ENCODE results near the gene ABHD8.

ABHD8 gene

GRCh38 chr19:17331045-17331558, 27.9 kb upstream of the ABHD8 start:
- H3K4me1 ChIP-seq (ENCODE audit: control insufficient read depth, insufficient read depth, low read length): peaks cover 36% of the 10 kb centered on the region
- H3K9me3 ChIP-seq (ENCODE audit: control insufficient read depth, low read length): no peaks in the 10 kb centered on the region
- peaks cover 24% of the 10 kb centered on the region for H3K27me3 ChIP-seq (ENCODE audit: control insufficient read depth, insufficient read depth, low read length)
- no peak overlapping the region for H3K4me3 ChIP-seq (ENCODE audit: low read length)
- H3K9ac ChIP-seq (ENCODE audit: low read length): no peak overlapping the region
- no peaks in the 10 kb centered on the region for H3K36me3 ChIP-seq (ENCODE audit: control insufficient read depth, insufficient read depth, low read length)

- H3K27me3 ChIP-seq (ENCODE audit: control insufficient read depth, insufficient read depth, low read length): peaks cover 24% of the 10 kb centered on the region
- H3K36me3 ChIP-seq (ENCODE audit: control insufficient read depth, insufficient read depth, low read length): no peaks in the 10 kb centered on the region
- H3K9ac ChIP-seq (ENCODE audit: low read length): no peak overlapping the region
- H3K4me3 ChIP-seq (ENCODE audit: low read length): no peak overlapping the region
- H3K9me3 ChIP-seq (ENCODE audit: control insufficient read depth, low read length): no peaks in the 10 kb centered on the region
- H3K4me1 ChIP-seq (ENCODE audit: control insufficient read depth, insufficient read depth, low read length): peaks cover 31% of the 10 kb centered on the region
Measured at GRCh38 chr19:17330262-17331044, 27.2 kb upstream of the ABHD8 start.

- Histone ChIP-seq H3K4me3 (ENCODE audit: low read length) (no peak overlapping the region), H3K36me3 (ENCODE audit: control insufficient read depth, insufficient read depth, low read length) (no peaks in the 10 kb centered on the region), H3K4me1 (ENCODE audit: control insufficient read depth, insufficient read depth, low read length) (peaks cover 23% of the 10 kb centered on the region), H3K9me3 (ENCODE audit: control insufficient read depth, low read length) (no peaks in the 10 kb centered on the region), H3K27me3 (ENCODE audit: control insufficient read depth, insufficient read depth, low read length) (peaks cover 24% of the 10 kb centered on the region), H3K9ac (ENCODE audit: low read length) (no peak overlapping the region)
Measured at GRCh38 chr19:17329366-17330261, 26.4 kb upstream of the ABHD8 start.

GRCh38 chr19:17328517-17329365, 25.5 kb upstream of the ABHD8 start:
- Histone ChIP-seq H3K9ac (ENCODE audit: low read length) (peak overlapping the region; percentile 59), H3K36me3 (ENCODE audit: control insufficient read depth, insufficient read depth, low read length) (no peaks in the 10 kb centered on the region), H3K9me3 (ENCODE audit: control insufficient read depth, low read length) (no peaks in the 10 kb centered on the region), H3K27me3 (ENCODE audit: control insufficient read depth, insufficient read depth, low read length) (peaks cover 24% of the 10 kb centered on the region), H3K4me1 (ENCODE audit: control insufficient read depth, insufficient read depth, low read length) (peaks cover 20% of the 10 kb centered on the region), H3K4me3 (ENCODE audit: low read length) (no peak overlapping the region)

GRCh38 chr19:17327654-17328516, 24.7 kb upstream of the ABHD8 start:
- H3K36me3 ChIP-seq (ENCODE audit: control insufficient read depth, insufficient read depth, low read length): no peaks in the 10 kb centered on the region
- H3K9me3 ChIP-seq (ENCODE audit: control insufficient read depth, low read length): no peaks in the 10 kb centered on the region
- H3K27me3 ChIP-seq (ENCODE audit: control insufficient read depth, insufficient read depth, low read length): peaks cover 24% of the 10 kb centered on the region
- peaks cover 18% of the 10 kb centered on the region for H3K4me1 ChIP-seq (ENCODE audit: control insufficient read depth, insufficient read depth, low read length)
- no peak overlapping the region for H3K4me3 ChIP-seq (ENCODE audit: low read length)
- H3K9ac ChIP-seq (ENCODE audit: low read length): peak overlapping the region; percentile 59

- Histone ChIP-seq H3K4me3 (ENCODE audit: low read length) (no peak overlapping the region), H3K27me3 (ENCODE audit: control insufficient read depth, insufficient read depth, low read length) (peaks cover 24% of the 10 kb centered on the region), H3K36me3 (ENCODE audit: control insufficient read depth, insufficient read depth, low read length) (no peaks in the 10 kb centered on the region), H3K9me3 (ENCODE audit: control insufficient read depth, low read length) (no peaks in the 10 kb centered on the region), H3K9ac (ENCODE audit: low read length) (no peak overlapping the region), H3K4me1 (ENCODE audit: control insufficient read depth, insufficient read depth, low read length) (peaks cover 18% of the 10 kb centered on the region)
Measured at GRCh38 chr19:17327068-17327653, 23.9 kb upstream of the ABHD8 start.

- H3K9me3 ChIP-seq (ENCODE audit: control insufficient read depth, low read length): no peaks in the 10 kb centered on the region
- H3K9ac ChIP-seq (ENCODE audit: low read length): no peak overlapping the region
- no peaks in the 10 kb centered on the region for H3K36me3 ChIP-seq (ENCODE audit: control insufficient read depth, insufficient read depth, low read length)
- H3K4me1 ChIP-seq (ENCODE audit: control insufficient read depth, insufficient read depth, low read length): peaks cover 18% of the 10 kb centered on the region
- peaks cover 24% of the 10 kb centered on the region for H3K27me3 ChIP-seq (ENCODE audit: control insufficient read depth, insufficient read depth, low read length)
- no peak overlapping the region for H3K4me3 ChIP-seq (ENCODE audit: low read length)
Measured at GRCh38 chr19:17326595-17326966, 23.4 kb upstream of the ABHD8 start.

- Histone ChIP-seq H3K9ac (ENCODE audit: low read length) (no peak overlapping the region), H3K4me1 (ENCODE audit: control insufficient read depth, insufficient read depth, low read length) (peaks cover 18% of the 10 kb centered on the region), H3K27me3 (ENCODE audit: control insufficient read depth, insufficient read depth, low read length) (peaks cover 23% of the 10 kb centered on the region), H3K9me3 (ENCODE audit: control insufficient read depth, low read length) (no peaks in the 10 kb centered on the region), H3K4me3 (ENCODE audit: low read length) (no peak overlapping the region), H3K36me3 (ENCODE audit: control insufficient read depth, insufficient read depth, low read length) (no peaks in the 10 kb centered on the region)
Measured at GRCh38 chr19:17325881-17326594, 22.8 kb upstream of the ABHD8 start.

- peaks cover 14% of the 10 kb centered on the region for H3K27me3 ChIP-seq (ENCODE audit: control insufficient read depth, insufficient read depth, low read length)
- no peaks in the 10 kb centered on the region for H3K9me3 ChIP-seq (ENCODE audit: control insufficient read depth, low read length)
- no peaks in the 10 kb centered on the region for H3K36me3 ChIP-seq (ENCODE audit: control insufficient read depth, insufficient read depth, low read length)
- H3K9ac ChIP-seq (ENCODE audit: low read length): no peak overlapping the region
- H3K4me3 ChIP-seq (ENCODE audit: low read length): no peak overlapping the region
- H3K4me1 ChIP-seq (ENCODE audit: control insufficient read depth, insufficient read depth, low read length): peaks cover 18% of the 10 kb centered on the region
Measured at GRCh38 chr19:17325133-17325532, 21.9 kb upstream of the ABHD8 start.

- no peaks in the 10 kb centered on the region for H3K9me3 ChIP-seq (ENCODE audit: control insufficient read depth, low read length)
- peaks cover 18% of the 10 kb centered on the region for H3K4me1 ChIP-seq (ENCODE audit: control insufficient read depth, insufficient read depth, low read length)
- no peaks in the 10 kb centered on the region for H3K36me3 ChIP-seq (ENCODE audit: control insufficient read depth, insufficient read depth, low read length)
- peaks cover 8% of the 10 kb centered on the region for H3K27me3 ChIP-seq (ENCODE audit: control insufficient read depth, insufficient read depth, low read length)
- no peak overlapping the region for H3K4me3 ChIP-seq (ENCODE audit: low read length)
- H3K9ac ChIP-seq (ENCODE audit: low read length): no peak overlapping the region
Measured at GRCh38 chr19:17324357-17325114, 21.3 kb upstream of the ABHD8 start.
